Right lobe of liver (tissue), 4 donors: ENCODE data around the gene MLH1.

ENCODE experiments used
- CTCF ChIP-seq, 4 donors: fragments of 200-600 bp in 3 of 4; fragments of 450-650 bp in 1 of 4; IDR thresholded peaks; one replicate each; pipeline versions ENCODE4 v1.5.1 to v1.8.0; 2016 to 2022; ENCODE audit warnings: antibody characterized with exemption in 4 of 4, mild to moderate bottlenecking in 2 of 4
- POLR2A ChIP-seq: fragments of 450-650 bp; IDR thresholded peaks from one replicate; pipeline ENCODE4 v1.6.1; 2017; ENCODE audit warnings: antibody characterized with exemption, mild to moderate bottlenecking
- donor health status: DM: no; HTN: no; CAD: no.
- donor health status: DM: no; HTN: no; CAD: no.
- donor health status: DM: no; HTN: yes; CAD: no.

- no peak for TF ChIP-seq POLR2A
- TF ChIP-seq CTCF (IDR thresholded peaks at IDR 0.05): no peak
Observed at GRCh38 chr3:36989568-36989967, 3.8 kb upstream of the MLH1 start.
